UCSD-AML1 (cell line): ENCODE results near the gene PLCG2.
A peak's percentile ranks its signal among the peaks of the same experiment; 100 is the strongest.
"Not testable (repeated sequence)": the region's sequence is repeated elsewhere in the genome, so short reads cannot be mapped to it uniquely, and the experiment has no call there.

Experiments used
- DNase-seq: peaks from one replicate; lab custom pipeline; 2025; ENCODE audit not compliant: unreplicated experiment; lab: John Stamatoyannopoulos, UW

The PLCG2 gene

GRCh38 chr16:81778861-81779535 lies at the start of gene PLCG2:
PLCG2 (plus strand) TSS chr16:81779291; CDS start chr16:81785990, 6,699 bp downstream.
- peak; percentile 87 for DNase-seq

GRCh38 chr16:81729451-81729850 lies 49.6 kb upstream of the PLCG2 start:
- no peak for DNase-seq

DNA sequence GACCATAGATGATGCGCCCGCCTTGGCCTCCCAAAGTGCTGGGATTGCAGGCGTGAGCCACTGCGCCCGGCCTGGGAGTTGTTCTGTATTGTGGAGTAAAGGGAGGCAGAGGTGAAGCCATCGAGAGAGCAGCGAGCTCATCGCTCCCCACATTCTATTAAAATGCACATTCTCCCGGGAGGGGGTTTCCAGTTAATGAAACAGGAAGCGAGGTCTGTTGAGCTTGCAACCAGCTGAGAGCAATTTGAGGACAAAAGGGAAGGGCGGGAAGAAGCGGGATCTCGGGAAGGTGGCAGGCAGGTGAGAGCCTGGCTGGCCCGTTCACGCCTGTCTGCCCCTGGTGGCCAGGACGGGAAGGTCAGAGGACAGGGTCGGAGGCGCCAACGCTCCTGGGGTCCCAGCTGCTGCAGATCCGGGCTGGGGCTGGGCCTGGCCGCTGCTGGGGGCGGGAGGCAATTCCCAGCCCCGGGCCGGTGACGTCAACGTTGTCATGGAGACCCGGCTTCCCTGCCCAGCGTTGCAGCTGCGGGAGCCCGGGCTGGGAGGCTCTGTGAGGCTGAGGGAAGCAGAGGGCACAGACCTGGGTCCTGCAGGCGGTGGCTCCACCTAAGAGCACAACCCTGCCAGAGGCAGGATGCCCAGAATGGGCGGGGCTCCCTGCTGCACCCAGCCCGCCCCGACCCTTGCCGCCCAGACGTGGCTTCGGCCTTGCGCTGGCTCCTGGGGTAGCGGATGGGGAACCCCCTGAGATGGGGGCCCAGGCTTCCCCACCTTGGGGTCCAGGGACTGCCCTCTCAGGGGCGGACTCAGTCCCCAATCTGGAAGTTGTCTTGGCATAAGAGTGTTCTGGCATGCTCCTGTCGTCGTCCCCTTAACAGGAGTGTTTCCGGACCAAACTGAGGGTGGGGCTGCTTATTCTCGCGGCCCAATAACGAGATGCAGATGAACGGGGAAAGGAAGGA lies 48.7 kb upstream of the PLCG2 start:
- DNase-seq: no peak

GRCh38 chr16:81731649-81732048 lies 47.4 kb upstream of the PLCG2 start:
- DNase-seq: no peak

- no peak for DNase-seq
Observed at GRCh38 chr16:81732699-81733098, 46.4 kb upstream of the PLCG2 start.

GRCh38 chr16:81733295-81733694 lies 45.8 kb upstream of the PLCG2 start:
- DNase-seq: no peak

DNA sequence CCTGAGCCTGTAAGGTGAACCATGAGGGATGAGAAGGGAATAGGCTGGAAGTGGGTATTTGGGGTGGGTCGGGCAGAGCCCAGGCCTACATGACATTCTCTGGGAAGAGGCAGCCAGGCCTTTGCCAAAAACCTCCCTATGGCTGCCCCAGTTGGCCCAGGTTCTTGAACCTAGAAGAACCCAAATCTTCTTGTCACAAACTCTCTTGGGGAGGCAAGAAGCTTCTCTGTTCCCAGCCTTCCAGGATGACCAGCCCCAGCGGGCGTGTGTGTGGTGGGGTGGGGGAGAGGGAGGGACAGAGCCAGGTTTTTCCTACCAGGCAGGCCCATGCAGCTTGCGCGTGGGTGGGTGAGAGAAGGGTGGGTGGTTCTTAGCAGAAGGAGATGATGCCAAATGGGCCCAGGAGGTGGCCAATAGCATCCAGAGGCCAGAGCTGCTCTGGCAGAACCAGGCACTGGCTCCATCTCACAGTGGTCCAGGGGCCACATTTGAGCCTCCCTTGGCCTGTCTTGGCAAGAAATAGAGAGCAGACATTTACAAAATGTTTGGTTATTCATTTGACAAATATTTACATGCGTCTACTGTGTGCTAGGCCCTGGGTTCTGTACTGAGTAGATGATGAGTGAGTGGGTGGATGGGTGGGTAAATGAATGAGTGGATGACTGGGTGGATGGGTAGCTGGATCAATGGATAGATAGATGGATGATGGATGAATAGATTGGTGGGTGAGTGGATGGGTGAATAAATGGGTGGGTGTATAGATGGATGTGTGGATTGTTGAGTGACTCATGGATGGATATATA lies 44.3 kb upstream of the PLCG2 start:
- DNase-seq: no peak

DNA sequence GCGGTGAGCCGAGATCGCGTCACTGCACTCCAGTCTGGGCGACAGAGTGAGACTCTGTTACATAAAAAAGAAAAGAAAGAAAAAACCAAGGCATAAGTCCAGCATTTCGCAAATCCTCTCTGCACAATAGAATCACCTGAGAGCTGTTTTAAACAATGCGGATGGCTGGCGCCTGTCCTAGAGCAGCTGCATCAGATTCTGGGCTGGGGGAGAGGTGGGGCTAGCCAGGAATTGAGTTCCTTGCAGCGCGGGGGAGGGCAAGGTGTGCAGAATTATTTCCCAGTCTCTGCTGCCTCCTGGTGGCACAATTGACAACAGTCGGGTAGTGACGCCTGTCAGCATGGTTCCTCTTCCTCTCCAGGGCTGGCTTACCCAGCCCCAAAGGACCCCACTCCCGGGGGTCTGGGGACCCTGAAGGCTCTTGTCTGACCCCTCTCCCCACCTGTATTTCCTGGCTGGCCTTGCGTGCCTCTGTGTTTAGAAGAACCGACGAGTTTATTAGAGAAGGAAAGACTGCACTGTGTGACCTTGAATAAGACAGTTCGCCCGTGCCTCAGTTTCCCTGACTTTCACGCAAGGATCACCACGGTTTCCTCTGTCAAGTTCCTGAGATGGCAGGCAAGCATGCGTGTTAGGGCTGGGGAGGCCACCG lies 41.1 kb upstream of the PLCG2 start:
- peak; percentile 79 for DNase-seq

GRCh38 chr16:81738783-81739496 lies 40.2 kb upstream of the PLCG2 start:
- peak; percentile 87 for DNase-seq

DNA sequence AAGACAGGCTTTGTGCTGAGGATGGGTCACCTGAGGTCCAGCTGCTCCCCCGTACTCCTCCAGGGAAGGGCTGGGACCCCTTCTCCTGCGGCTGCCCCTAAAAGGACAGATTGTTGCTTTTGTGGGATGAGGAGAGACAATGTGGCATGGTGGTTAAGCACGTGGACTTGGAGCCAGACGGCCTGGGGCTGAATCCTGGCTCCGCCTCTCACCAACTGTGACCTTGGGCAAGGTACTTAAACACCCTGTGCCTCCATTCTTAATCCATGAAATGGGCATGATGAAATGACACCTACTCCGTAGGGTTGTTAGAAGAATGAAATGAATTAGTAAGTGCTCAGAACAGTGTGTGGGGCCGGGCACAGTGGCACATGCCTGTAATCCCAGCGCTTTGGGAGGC lies 39.6 kb upstream of the PLCG2 start:
- DNase-seq: no peak

DNA sequence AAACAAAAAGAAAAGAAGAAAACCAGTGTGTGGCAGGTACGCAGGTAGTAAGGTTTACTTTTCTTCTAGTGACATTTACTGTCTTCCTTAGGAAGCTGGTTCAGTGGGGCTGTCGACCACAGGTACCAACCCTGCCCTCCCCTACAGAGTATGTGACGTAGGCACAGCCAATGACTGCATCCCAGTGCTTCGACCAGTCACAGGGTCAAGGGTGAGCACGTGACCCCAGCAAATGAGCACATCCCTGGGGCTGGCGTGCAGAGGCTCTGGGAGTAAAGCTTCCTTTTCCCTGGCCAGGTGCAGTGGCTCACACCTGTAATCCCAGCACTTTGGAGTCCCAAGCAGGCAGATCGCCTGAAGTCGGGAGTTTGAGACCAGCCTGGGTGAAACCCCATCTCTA lies 38.9 kb upstream of the PLCG2 start:
- DNase-seq: no peak

DNA sequence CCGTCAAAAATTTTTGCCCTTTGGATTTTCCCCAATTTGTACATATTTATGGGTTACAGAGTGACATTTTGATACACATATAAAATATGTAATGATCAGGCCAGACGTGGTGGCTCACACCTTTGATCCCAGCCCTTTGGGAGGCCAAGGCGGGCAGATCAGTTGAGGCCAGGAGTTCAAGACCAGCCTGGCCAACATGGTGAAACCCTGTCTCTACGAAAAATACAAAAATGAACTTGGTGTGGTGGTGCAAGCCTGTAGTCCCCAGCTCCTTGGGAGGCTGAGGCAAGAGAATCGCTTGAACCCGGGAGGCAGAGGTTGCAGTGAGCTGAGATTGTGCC lies 37.7 kb upstream of the PLCG2 start:
- not testable (repeated sequence) for DNase-seq

DNA sequence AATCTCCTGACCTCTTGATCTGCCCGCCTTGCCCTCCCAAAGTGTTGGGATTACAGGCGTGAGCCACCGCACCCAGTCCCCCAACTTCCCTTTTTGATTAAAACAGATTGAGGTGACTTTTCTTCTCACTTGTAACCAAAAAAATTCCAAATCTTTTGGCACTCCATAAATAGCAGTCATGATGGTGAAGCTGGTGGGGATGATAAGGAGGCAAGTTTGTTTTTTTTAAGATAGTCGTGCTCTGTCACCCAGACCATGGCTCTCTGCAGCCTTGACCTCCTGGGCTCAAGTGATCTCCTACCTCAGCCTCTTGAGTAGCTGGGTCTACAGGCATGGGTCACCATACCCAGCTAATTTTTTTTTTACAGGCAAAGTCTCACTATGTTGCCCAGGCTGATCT lies 34.7 kb upstream of the PLCG2 start:
- DNase-seq: no peak

- DNase-seq: no peak
Observed at GRCh38 chr16:81744911-81745310, 34.2 kb upstream of the PLCG2 start.

- peak; percentile 78 for DNase-seq
Observed at GRCh38 chr16:81745704-81746558, 33.2 kb upstream of the PLCG2 start.

- DNase-seq: no peak
Observed at GRCh38 chr16:81746566-81746965, 32.5 kb upstream of the PLCG2 start.

DNA sequence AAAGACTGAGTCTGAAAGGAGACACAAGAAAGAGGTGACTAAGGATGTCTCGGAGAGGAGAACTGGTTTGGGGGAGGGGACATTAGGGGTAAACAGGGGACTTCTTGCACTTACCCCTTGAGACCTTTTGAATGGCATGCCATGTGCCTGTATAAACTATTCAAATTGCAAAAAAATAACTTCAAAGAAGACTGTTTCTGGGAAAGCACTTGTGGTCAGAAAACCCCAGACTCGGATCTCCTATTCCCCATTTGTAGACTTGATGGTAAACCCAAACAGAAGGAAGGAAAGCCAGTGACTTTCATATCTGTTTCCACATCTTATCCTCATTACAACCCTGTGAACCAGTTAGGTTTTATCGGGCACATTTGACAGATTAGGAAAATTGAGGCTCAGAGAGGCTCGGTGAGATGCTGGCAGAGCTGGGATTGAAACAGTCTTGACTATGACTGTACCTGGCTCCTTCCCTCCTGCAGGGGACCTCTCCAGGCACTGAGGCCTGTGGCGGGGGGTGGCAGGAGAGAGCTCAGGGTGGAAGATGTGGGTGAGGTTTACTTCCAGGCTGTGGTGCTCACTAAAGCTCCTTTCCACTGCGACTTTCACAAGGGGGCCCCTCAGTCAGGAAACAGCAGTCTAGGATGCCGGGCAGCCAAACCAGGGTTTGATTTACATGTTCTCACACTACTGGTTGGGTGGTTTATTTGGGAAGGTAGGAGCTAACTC lies 30.5 kb upstream of the PLCG2 start:
- peak; percentile 62 for DNase-seq

DNA sequence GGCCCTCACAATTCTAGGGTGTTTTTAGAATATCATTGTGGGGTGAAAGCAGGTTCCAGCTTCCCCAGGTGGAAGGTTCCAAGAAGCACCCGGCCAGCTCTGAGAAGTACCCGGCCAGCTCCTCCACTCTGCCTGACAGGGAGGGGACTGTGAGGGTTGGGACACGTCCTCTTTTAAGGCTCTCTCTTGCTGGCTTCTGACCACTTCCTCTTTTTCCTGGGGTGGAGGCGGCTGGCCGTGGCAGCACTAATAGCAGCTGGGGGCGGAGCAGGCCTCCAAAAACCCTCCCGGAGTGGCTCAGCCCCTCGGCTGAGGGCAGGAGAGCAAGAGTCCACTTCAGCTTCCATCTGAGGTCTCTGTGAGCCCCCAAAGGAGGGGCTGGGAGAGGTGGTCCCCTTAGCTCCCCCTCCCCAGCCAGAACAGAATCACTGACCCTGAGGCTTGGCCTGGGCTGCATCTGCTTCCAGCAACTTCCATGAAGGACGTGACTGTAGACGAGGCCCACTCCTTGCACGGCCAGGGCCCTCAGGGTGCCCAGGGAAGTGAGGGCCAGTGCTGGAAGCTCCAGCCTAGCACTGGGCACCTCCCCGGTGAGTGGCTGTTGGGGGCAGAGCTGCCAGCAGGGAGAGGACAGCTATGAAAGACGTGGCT lies 26.7 kb upstream of the PLCG2 start:
- peak; percentile 87 for DNase-seq
